Endothelial cell of hepatic sinusoid (primary cell): ENCODE measurements around the gene OR1I1.
"Not testable (repeated sequence)": the region's sequence is repeated elsewhere in the genome, so short reads cannot be mapped to it uniquely, and the experiment has no call there.

Experiments used
- in situ Hi-C: cut with HindIII; loops from 2 replicates; pipeline ENCODE4 v1.10.0; 2017; ENCODE audit warnings: low sequenced_read_pairs

The OR1I1 gene

GRCh38 chr19:15097980-15098379 lies 16.0 kb downstream of the OR1I1 start:
- in situ Hi-C loops, result not testable (repeated sequence)

GRCh38 chr19:15098460-15098859 lies 16.4 kb downstream of the OR1I1 start:
- in situ Hi-C loops, result no loop called here

- in situ Hi-C loops, result no loop called here
Measured at GRCh38 chr19:15099017-15099582, 17.1 kb downstream of the OR1I1 start.

GRCh38 chr19:15101479-15102082 lies 19.6 kb downstream of the OR1I1 start:
- in situ Hi-C loops, result no loop called here

DNA sequence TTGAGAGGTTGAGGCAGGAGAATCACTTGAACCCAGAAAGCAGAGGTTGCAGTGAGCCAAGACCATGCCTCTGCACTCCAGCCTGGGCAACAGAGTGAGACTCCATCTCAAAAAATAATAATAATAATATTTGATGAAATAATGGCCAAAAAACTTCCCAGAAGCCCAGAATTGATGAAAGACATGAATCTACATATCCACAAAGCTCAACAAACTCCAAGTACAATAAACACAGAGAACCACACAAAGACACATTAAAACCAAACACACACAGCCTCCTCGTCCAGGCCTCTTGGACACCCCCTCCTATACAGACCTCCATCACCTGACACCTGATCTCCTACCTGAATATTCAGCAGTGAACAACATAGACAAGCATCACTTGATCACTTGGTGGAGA lies 22.0 kb downstream of the OR1I1 start:
- in situ Hi-C loops, result no loop called here

DNA sequence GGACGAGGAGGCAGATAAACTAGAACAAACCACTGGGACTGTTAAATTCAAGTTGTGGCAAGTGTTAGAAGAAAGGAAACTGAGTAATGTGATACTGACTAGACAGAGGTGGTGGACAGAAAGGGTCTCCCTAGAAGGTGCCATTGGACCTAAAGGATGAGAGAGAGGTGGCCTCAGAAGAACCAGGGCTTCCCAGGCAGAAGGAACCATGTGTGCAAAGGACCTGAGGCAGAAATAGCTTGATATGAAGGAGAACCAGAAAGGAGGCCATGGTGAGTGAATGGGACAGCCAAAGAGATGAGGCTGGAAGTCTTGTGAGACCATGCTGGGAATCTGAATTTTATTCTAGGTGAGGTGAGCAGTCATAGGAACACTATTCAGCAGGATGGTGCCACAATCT lies 22.4 kb downstream of the OR1I1 start:
- in situ Hi-C loops, result no loop called here

GRCh38 chr19:15105044-15105443 lies 23.0 kb downstream of the OR1I1 start:
- in situ Hi-C loops, result no loop called here

DNA sequence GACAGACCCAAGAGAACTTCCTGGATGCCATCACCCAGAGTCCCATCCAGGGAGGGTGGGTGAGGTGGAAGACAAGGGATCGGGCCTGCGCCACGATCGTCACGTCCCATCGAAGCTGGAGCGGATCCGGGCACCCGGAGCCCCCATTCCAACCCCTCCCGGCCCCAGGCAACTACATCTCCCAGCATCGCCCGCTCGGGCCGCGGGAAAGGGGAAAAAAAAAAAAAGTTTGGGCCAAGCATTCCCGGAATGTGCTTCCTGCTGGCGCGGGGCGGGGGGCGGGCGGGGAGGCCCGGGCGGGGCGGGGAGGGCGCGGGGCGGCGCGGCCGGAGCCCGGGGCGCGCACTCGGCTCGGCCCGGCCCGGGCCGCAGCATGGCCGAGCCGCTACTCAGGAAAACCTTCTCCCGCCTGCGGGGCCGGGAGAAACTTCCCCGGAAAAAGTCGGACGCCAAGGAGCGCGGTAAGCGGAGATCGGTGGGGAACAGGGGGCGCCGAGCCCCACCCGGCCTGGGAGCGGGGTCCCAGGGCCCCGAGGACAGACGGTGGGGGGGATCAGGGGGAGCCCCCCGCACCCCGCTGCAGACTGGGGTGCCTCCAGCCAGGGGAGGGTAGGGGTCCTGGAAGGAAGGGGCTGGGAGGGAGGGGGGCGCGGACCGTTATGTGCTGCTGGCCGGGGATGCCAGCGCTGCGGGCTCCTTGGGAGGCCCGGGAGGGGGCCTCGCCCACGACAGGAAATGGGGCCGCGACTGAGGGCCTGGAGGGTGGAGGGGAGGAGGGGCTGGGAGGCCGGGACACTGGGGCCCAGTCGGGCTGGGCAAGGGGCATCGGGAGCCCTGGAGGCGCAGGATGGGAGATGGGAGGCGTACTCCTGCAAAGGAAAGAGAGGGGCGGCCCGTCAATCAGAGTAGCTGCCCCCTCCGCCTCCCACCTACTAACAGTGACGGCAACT lies 25.3 kb downstream of the OR1I1 start, which contains the start of gene SYDE1:
Gene SYDE1, plus strand, starts transcription at position 341 of the 950 bp plus-strand sequence. Its CDS starts 33 bp downstream, at position 374.
- in situ Hi-C loops, result no loop called here

GRCh38 chr19:15108145-15108844 lies 26.3 kb downstream of the OR1I1 start:
- in situ Hi-C loops, result no loop called here

DNA sequence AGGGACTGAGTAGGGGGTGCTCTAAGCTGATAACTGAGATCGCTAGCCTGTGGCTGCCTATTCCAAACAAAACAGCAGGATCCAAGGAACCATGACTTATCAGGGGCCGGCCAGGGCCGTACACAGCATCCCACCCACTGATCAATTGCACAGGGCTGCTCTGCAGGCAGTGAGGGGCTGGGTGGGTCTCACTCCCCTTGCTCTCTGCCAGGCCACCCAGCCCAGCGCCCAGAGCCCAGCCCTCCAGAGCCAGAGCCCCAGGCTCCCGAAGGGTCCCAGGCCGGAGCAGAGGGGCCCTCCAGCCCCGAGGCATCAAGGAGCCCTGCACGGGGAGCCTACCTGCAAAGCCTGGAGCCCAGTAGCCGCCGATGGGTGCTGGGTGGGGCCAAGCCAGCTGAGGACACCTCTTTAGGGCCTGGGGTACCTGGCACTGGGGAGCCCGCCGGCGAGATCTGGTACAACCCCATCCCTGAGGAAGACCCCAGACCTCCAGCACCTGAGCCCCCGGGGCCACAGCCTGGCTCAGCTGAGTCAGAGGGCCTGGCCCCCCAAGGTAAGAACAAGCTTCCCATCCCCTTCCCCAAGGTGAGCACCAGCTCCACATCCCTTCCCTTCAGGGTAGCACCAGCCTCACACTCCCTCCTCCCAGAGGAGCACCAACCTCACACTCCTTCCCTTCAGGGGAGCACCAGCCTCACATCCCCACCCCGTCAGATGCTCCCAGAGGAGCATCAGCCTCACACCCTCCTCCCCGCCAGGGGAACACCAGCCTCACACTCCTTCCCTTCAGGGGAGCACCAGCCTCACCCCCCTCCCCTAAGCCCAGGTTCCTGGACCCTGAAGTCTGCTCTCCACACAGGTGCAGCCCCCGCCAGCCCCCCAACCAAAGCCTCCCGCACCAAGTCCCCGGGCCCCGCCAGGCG lies 27.1 kb downstream of the OR1I1 start:
- in situ Hi-C loops, result no loop called here

DNA sequence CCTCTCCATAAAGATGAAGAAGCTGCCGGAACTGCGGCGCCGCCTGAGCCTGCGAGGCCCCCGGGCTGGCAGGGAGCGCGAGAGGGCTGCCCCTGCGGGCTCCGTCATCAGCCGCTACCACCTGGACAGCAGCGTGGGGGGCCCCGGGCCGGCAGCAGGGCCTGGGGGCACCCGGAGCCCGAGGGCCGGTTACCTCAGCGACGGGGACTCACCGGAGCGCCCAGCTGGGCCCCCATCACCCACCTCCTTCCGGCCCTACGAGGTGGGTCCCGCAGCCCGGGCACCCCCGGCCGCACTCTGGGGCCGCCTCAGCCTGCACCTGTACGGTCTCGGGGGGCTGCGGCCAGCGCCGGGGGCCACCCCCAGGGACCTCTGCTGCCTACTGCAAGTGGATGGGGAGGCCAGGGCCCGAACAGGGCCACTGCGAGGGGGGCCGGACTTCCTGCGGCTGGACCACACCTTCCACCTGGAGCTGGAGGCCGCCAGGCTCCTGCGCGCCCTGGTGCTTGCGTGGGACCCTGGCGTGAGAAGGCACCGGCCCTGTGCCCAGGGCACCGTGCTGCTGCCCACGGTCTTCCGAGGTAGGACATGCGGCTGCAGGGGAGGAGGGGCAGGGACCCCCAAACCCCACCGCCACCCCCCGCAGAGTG lies 27.9 kb downstream of the OR1I1 start:
- in situ Hi-C loops, result no loop called here

DNA sequence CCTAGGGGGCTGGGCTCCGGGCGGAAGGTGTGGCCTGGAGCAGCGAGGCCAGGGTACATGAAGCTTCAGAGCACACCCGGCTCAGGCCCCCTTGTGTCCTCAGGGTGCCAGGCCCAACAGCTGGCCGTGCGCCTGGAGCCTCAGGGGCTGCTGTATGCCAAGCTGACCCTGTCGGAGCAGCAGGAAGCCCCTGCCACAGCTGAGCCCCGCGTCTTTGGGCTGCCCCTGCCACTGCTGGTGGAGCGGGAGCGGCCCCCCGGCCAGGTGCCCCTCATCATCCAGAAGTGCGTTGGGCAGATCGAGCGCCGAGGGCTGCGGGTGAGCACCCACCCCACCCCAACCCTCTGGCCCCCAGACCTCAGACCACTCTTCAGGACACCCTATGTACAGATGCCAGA lies 28.4 kb downstream of the OR1I1 start:
- in situ Hi-C loops, result no loop called here

GRCh38 chr19:15111758-15112157 lies 29.7 kb downstream of the OR1I1 start:
- in situ Hi-C loops, result no loop called here

- in situ Hi-C loops, result no loop called here
Measured at GRCh38 chr19:15112385-15112784, 30.4 kb downstream of the OR1I1 start.

DNA sequence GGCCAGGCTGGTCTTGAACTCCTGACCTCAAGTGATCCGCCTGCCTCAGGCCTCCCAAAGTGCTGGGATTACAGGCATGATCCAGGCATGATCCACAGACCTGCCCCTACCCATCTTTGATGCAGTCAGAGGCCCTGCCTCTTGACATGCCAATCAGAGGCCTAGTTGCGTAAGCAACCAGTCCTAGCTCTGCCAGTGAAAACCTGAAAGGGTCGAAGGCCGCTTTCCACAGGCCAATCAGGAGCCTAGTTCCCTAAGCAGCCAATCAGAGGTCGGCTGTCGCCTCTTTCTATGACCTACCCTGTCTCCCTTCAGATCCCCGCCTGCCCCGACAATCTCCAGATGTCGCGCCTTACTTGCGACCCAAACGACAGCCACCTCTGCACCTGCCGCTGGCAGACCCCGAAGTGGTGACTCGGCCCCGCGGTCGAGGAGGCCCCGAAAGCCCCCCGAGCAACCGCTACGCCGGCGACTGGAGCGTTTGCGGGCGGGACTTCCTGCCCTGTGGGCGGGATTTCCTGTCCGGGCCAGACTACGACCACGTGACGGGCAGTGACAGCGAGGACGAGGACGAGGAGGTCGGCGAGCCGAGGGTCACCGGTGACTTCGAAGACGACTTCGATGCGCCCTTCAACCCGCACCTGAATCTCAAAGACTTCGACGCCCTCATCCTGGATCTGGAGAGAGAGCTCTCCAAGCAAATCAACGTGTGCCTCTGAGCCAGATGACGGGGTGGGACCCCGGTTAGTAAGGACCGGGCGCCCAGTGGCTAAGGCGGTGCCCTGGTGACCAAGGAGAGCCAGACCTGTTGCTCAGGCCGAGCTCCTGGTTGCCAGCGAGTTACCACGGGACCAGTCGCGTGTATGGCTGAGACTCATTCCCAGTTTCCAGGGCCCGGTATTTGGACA lies 31.5 kb downstream of the OR1I1 start:
- in situ Hi-C loops, result no loop called here

- in situ Hi-C loops, result no loop called here
Measured at GRCh38 chr19:15114153-15114540, 32.1 kb downstream of the OR1I1 start.

DNA sequence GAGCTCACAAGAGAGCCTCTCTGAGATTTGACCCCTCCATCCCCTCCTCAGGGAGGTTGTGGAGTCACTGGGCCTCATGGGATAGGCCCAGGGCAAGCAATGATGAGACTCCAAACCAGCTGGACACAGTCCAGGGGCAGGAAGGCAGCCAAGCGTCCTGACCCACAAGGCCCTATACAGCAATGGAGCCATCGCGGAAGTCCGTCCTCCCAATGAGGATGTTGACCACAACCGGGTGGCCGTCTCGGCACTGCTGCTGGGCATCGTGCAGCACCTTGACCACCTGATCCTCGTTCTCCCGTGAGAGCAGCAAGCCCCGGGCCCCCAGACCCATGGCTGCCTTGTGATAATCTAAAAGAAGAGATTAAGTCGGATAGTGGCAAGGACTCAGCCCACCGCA lies 33.1 kb downstream of the OR1I1 start:
- in situ Hi-C loops, result no loop called here

DNA sequence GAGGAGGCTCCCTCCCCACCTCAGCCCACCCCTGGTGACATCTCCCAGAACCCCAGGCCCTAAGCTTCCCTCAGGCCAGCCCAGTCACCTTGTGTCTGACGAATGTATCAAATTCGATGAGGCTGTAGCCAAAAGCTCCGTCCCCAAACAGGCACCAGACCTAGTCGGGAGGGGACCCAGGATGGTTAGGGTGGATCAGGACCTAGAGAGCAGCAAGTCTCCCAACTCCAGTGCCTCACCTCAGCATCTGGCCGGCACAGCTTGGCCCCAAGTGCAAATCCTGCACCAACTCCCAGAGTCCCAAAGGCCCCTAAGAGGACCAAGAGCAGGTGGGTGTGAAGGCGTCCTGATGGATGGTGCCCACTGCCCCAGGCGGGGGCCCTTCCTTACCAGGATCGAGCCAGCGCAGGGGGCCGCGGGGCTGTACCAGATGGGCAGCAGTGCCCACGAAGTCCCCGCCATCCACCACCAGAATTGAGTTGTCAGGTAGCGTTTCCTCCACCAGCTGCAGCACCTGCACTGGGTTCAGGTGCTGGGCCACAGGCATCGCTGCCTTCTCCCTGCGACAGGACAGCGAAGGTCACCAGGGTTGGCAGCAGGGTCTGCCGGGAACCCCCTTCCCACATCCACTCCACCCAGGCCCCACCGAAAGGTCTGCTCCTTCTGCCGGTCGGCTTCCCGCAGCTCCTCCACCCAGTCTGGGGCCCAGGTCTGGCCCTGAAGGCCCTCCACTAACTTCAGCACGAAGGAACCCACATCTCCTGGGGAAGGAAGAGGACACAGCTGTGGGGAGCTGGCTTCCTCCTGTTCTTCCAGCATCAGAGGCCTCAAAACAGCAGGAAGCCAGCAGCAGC lies 34.0 kb downstream of the OR1I1 start:
- in situ Hi-C loops, result no loop called here
